Stimulated activated CD8-positive, alpha-beta memory T cell treated with anti-CD3 and anti-CD28 coated beads, Interleukin-7, amount 100 ng/mL, for 1 hour (primary cell): Measurements from ENCODE around the gene ARL4A.

Experiments
- DNase-seq, 2 donors: peaks; one replicate each; pipeline ENCODE4 v3.0.0-alpha.2; 2020; ENCODE audit warnings: low read depth in 2 of 2

Gene ARL4A

GRCh38 chr7:12701433-12701832, 14.0 kb downstream of the ARL4A start:
- DNase-seq: no peak

- DNase-seq: no peak
These were observed 16.4 kb downstream of the ARL4A start for GRCh38 chr7:12703881-12704280.

GRCh38 chr7:12705878-12706277, 18.4 kb downstream of the ARL4A start:
- no peak for DNase-seq

- DNase-seq: no peak
These were observed 19.6 kb downstream of the ARL4A start for GRCh38 chr7:12706900-12707536.

DNA sequence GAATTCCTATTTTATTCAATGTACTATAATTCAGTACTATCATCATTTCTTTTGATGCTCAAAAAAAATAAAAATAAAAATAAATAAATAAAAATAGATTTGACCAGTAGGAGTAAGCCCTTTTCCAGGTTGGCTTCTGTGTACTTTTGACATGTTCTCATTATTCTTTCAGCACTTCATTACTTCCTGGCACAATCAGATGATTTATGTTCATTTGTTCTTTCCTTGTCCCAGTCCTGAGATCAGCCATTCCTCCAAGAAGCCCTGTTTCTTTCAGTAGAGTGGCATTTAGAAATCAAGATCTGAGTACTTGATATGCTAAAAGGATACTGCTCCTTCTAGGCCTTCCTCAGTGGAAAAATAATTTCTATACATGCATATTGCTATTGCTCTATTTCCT, 20.9 kb downstream of the ARL4A start:
- DNase-seq: no peak

DNA sequence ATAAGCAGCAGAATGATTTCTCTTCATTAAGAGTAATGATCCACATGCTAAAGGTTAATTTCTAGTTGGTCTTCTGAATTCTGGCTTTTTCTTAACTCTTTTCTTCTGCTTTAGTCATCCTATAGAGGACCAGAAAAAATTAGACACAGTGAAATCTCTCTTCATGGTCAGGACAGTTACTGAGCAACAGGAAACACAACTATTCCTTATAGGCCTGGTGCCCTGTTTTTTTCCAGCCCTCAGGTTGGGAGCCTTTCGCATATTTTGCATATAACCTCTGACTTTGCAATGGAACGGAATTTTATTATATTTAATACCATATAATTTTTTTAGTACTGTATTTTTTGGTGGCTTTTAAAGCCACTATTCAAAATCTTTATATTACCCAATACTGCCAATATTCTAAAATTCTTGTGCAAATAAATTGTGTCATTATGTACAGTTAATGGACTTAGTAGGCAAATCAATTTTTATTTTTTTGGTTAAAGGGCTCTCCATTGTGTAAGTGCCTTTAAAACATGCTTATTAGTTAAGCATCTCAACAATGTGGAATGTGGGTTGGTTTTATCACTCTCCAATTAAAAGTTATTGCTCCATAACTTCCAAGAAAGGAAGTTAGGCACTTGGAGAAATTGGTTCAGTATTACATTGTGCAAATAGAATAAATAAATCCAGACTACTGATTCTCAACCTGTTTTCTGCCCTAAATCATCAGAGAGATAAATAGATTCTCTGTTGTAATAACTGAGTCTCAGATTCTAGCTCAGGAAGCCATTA, 22.5 kb downstream of the ARL4A start:
- DNase-seq: no peak

- DNase-seq: no peak
These were observed 23.7 kb downstream of the ARL4A start for GRCh38 chr7:12711124-12711523.

- no peak for DNase-seq
These were observed 24.8 kb downstream of the ARL4A start for GRCh38 chr7:12712236-12712635.

DNA sequence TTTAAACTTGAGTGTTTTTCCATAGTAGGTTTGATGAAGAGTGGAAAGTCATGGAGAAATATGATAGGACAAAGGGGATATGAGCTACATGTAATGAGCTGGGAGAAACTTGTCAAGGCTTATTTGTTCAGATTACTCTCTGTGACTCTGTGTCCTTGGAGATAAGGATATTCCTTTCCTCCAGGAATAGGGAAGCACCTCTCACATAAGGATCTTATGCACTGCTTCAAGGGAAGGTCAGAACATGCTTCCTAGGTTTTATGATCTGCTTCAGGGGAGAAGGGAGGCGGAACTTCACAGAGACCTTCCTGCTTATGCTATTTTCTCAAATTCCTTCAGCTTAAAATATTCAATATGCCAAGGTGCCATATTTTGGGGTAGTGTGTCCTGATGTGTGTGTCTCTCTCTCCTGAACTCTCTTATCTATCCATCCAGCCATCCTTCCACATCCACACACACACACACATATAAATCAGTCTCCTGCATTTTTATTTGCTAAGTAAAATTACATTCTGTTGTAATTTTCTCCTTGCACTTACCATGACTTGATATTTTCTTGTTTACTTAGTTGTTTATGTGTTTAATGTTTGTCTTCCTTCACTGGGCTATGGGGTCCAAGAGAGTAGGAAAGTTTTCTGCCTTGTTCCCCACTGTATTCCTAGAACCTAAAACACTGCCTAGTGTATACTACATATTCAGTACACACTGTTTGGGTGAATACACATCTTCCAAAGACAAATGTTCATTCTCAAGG, 26.4 kb downstream of the ARL4A start:
- no peak for DNase-seq

- no peak for DNase-seq
These were observed 26.9 kb downstream of the ARL4A start for GRCh38 chr7:12714379-12714737.

DNA sequence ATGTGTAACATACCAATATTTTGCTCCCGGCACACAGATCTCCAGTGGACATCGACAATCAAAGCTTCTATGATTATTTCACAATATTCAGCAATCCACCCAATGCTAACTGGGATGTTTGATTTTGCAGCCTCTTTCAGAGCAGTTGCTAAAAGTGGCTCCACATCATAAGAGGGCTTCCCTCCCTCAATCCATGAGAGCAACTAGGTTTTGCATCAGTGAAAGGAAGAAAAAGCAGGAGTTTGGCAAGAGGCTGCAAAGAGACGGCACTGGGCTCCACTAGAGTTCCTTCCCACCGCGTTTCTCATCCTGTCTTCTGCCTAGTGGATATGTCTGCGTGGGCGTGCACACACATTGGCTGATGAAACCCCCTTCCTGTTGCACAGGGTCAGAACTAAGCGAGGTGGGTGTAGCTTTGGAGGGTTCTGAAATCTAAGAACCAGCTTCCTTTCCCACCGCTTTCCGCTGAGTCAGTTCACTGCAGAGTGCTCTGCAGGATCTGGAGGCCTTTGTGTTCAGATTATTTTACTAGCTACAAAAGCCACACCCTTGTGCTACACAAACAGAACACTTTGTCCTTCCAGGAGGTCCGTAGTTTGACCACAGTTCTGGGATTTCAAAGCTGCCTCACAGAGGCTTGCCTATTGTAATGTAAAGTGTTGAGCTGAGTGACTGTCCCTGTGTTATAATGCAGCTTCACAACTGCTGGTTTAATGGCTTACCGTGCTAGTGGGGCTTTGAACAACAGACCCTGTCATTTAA, 28.1 kb downstream of the ARL4A start:
- DNase-seq: no peak

- DNase-seq: no peak
These were observed 28.8 kb downstream of the ARL4A start for GRCh38 chr7:12716134-12716681.

DNA sequence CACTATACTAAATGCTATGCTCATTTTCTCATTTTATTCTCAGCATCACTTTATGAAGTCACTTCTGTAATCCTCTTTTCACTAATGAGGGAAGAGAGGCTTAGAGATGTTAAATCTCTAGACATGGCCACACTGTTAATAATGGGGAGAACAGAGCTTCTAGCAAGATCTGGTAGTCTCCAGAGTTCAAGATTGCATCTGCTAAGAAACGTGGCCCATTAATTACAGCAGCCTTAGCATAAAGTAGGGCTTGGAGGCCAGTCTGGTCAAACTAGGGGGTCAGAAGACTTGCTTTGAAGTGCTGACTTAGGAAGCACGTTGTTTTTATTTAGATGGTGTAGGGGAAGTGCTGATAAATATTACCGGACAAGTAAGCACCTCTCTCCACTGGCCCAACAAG, 29.3 kb downstream of the ARL4A start:
- no peak for DNase-seq

DNA sequence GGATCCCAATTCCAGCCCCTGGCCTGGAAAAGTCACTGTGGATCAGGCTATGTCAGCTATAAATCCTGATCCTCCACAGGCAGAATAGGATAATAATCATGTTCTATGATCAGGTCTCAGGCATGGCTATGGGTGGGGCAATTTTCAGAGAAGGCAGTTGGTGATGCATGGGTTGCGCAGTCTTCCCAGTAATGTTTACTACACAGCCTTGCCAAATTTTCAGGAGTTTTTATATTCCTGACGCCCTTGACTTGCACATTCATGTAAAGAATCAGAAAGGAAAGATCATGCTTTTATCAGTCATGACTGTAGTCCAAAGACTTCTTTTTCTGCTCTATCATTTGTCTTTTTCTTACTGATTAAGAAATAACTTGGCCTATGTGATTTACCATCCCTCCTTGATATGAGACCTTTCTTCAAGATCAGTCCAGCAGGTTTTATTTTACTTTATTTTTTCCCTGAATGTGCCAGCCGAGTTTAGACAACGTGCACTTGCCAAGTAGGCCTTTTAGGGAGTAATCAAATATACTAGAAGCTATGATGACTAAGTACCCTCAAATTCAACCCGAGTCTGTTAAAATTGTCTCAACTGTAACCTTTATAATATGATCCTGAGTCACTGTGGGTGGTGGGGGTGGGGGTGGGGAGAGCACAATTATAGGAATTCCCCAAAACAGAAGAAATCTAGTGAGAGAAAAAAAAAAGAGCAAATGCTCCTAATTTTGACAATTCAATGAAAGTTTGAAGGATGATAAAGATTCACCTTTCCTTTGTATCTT, 31.9 kb downstream of the ARL4A start:
- no peak for DNase-seq

- DNase-seq: no peak
These were observed 32.8 kb downstream of the ARL4A start for GRCh38 chr7:12719981-12720865.

DNA sequence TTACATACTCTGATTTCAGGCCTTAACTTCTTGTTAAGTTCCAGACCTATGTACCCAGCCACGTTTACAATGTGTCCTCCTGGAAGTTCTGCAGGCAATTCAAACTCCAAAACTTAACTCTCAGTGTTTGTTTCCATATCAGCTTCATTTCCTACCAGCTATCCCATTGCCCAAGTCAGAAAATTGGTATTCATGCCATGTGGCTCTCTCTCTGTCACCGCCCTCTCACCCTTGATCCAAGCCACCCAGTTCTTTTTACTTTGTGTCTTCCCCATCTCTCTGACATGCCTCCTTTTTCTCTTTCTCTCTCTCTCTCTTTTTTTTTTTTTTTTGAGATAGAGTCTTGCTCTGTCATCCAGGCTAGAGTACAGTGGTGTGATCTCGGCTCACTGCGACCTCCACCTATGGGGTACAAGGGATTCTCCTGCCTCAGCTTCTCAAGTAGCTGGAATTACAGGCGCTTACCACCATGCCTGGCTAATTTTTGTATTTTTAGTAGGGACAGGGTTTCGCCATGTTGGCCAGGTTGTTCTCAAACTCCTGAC, 33.9 kb downstream of the ARL4A start:
- DNase-seq: no peak

GRCh38 chr7:12722136-12722535, 34.7 kb downstream of the ARL4A start:
- no peak for DNase-seq

DNA sequence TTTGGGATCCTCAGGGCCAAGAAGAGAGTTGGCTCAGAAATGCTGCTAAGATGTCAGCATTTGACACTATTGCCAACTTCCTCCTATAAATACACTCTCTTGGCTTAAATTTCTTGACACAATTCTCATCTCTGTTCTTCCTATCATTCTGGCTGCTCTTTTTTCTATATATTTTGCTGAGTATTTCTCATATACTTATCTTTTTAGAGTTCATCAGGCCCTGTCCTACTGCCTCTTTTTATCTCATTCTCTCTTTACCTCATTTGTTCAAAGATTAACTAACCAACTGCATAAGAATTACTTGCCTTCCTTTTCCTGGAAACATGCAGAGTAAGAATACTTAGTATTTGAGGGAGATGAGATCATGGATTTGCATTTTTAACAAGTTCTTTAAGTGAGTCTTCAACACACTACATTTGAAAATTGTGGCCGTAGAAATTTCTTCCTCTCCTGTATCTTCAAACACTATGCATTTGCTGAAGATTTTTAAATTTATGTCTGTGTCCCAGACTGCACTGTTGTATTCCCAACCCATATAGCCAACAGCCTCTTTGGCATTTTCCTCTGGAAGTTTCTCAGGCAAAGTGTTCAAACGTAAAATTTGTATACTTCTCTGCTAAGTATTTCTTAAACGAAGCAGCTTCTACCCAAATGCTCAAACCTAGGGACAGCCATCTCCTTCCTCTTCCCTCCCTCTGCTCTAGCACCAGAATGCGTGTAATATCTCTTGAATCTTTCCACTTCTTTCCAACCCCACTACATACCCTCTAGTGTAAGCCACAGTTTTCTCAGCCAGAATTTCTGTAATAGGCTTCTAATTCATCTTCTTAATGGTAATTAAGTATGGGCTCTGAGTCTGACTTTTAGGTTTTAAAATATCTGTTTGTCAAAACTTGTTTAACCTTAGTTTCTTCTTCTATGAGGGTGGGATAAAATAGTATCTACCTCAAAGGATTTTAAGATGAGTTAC, 35.5 kb downstream of the ARL4A start:
- no peak for DNase-seq
